ENCODE results near the gene FAM187B. TPM values are rescaled to one million over a fixed set of nuclear protein-coding genes. Genes with fewer than 3 reads are reported as not detected.

Gene FAM187B
- polyA plus RNA-seq, result not detected
- long read RNA-seq, donor 1, result 0 reads
- long read RNA-seq, donor 2, result 0 reads
- long read RNA-seq, donor 3, result 0 reads
- long read RNA-seq, donor 4, result 0 reads
- long read RNA-seq, donor 5, result 0 reads
- long read RNA-seq, donor 6, result 0 reads
- long read RNA-seq, donor 7, result 0 reads
- long read RNA-seq, donor 8, result 0 reads
- long read RNA-seq, donor 9, result 0 reads
- long read RNA-seq, donor 10, result 0 reads
- long read RNA-seq, donor 11, result 0 reads

- peaks cover 10% of the 10 kb centered on the region for H3K4me1 ChIP-seq (ENCODE audit: control insufficient read depth, insufficient read depth, low read length)
- DNase-seq, result no peak
- H3K4me3 ChIP-seq (ENCODE audit: low read length), result no peak within 1 kb of the TSS
- no peaks in the 10 kb centered on the region for H3K36me3 ChIP-seq (ENCODE audit: control insufficient read depth, insufficient read depth, low read length)
- no CpG with 5 or more reads among the region's 14 CpGs for WGBS (ENCODE audit: insufficient coverage, low lambda C conversion rate)
- H3K9me3 ChIP-seq (ENCODE audit: control insufficient read depth, low read depth, low read length), result no peaks in the 10 kb centered on the region
- H3K27me3 ChIP-seq (ENCODE audit: control insufficient read depth, insufficient read depth, low read length), result no peaks in the 10 kb centered on the region
- no peak within 1 kb of the TSS for H3K27ac ChIP-seq (ENCODE audit: low read length)
Measured at GRCh38 chr19:35228177-35228930, at the start of gene FAM187B. TSS of gene FAM187B (minus strand) at chr19:35228739. CDS start at chr19:35228680, 59 bp downstream.

- H3K4me3 ChIP-seq (ENCODE audit: low read length), result no peak overlapping the region
- no peaks in the 10 kb centered on the region for H3K9me3 ChIP-seq (ENCODE audit: control insufficient read depth, low read depth, low read length)
- H3K36me3 ChIP-seq (ENCODE audit: control insufficient read depth, insufficient read depth, low read length), result peaks cover 60% of the 10 kb centered on the region
- H3K4me1 ChIP-seq (ENCODE audit: control insufficient read depth, insufficient read depth, low read length), result peaks cover 2% of the 10 kb centered on the region
- no peak overlapping the region for H3K27ac ChIP-seq (ENCODE audit: low read length)
- WGBS (ENCODE audit: insufficient coverage, low lambda C conversion rate), result no CpG with 5 or more reads among the region's 28 CpGs
- DNase-seq, result no peak
- no peaks in the 10 kb centered on the region for H3K27me3 ChIP-seq (ENCODE audit: control insufficient read depth, insufficient read depth, low read length)
Measured at GRCh38 chr19:35276706-35277281, 48.3 kb upstream of the FAM187B start.

- Histone ChIP-seq H3K27me3 (ENCODE audit: control insufficient read depth, insufficient read depth, low read length) (no peaks in the 10 kb centered on the region), H3K4me3 (ENCODE audit: low read length) (no peak overlapping the region), H3K4me1 (ENCODE audit: control insufficient read depth, insufficient read depth, low read length) (peaks cover 6% of the 10 kb centered on the region), H3K9me3 (ENCODE audit: control insufficient read depth, low read depth, low read length) (no peaks in the 10 kb centered on the region), H3K36me3 (ENCODE audit: control insufficient read depth, insufficient read depth, low read length) (peaks cover 77% of the 10 kb centered on the region), H3K27ac (ENCODE audit: low read length) (no peak overlapping the region)
- no peak for DNase-seq
- no CpG with 5 or more reads among the region's 5 CpGs for WGBS (ENCODE audit: insufficient coverage, low lambda C conversion rate)
Measured at GRCh38 chr19:35274323-35274722, 45.8 kb upstream of the FAM187B start.

- WGBS (ENCODE audit: insufficient coverage, low lambda C conversion rate), result no CpG with 5 or more reads among the region's 14 CpGs
- no peak for DNase-seq
- no peaks in the 10 kb centered on the region for H3K27me3 ChIP-seq (ENCODE audit: control insufficient read depth, insufficient read depth, low read length)
- H3K36me3 ChIP-seq (ENCODE audit: control insufficient read depth, insufficient read depth, low read length), result peaks cover 73% of the 10 kb centered on the region
- H3K27ac ChIP-seq (ENCODE audit: low read length), result no peak overlapping the region
- peaks cover 6% of the 10 kb centered on the region for H3K4me1 ChIP-seq (ENCODE audit: control insufficient read depth, insufficient read depth, low read length)
- no peak overlapping the region for H3K4me3 ChIP-seq (ENCODE audit: low read length)
- H3K9me3 ChIP-seq (ENCODE audit: control insufficient read depth, low read depth, low read length), result no peaks in the 10 kb centered on the region
Measured at GRCh38 chr19:35273686-35274259, 45.2 kb upstream of the FAM187B start.

GRCh38 chr19:35272954-35273649 lies 44.6 kb upstream of the FAM187B start:
- peaks cover 69% of the 10 kb centered on the region for H3K36me3 ChIP-seq (ENCODE audit: control insufficient read depth, insufficient read depth, low read length)
- no peak overlapping the region for H3K27ac ChIP-seq (ENCODE audit: low read length)
- H3K9me3 ChIP-seq (ENCODE audit: control insufficient read depth, low read depth, low read length), result no peaks in the 10 kb centered on the region
- H3K4me3 ChIP-seq (ENCODE audit: low read length), result no peak overlapping the region
- no peak for DNase-seq
- no peaks in the 10 kb centered on the region for H3K27me3 ChIP-seq (ENCODE audit: control insufficient read depth, insufficient read depth, low read length)
- H3K4me1 ChIP-seq (ENCODE audit: control insufficient read depth, insufficient read depth, low read length), result peaks cover 6% of the 10 kb centered on the region
- no CpG with 5 or more reads among the region's 10 CpGs for WGBS (ENCODE audit: insufficient coverage, low lambda C conversion rate)

GRCh38 chr19:35272122-35272719 lies 43.7 kb upstream of the FAM187B start:
- H3K4me3 ChIP-seq (ENCODE audit: low read length), result no peak overlapping the region
- WGBS (ENCODE audit: insufficient coverage, low lambda C conversion rate), result 83% methylated on average over 1 of the region's 16 CpGs
- no peaks in the 10 kb centered on the region for H3K27me3 ChIP-seq (ENCODE audit: control insufficient read depth, insufficient read depth, low read length)
- H3K4me1 ChIP-seq (ENCODE audit: control insufficient read depth, insufficient read depth, low read length), result peaks cover 6% of the 10 kb centered on the region
- H3K27ac ChIP-seq (ENCODE audit: low read length), result no peak overlapping the region
- DNase-seq, result no peak
- peaks cover 4% of the 10 kb centered on the region for H3K9me3 ChIP-seq (ENCODE audit: control insufficient read depth, low read depth, low read length)
- peaks cover 64% of the 10 kb centered on the region for H3K36me3 ChIP-seq (ENCODE audit: control insufficient read depth, insufficient read depth, low read length)

GRCh38 chr19:35271546-35271945 lies 43.0 kb upstream of the FAM187B start:
- Histone ChIP-seq H3K36me3 (ENCODE audit: control insufficient read depth, insufficient read depth, low read length) (peaks cover 61% of the 10 kb centered on the region), H3K4me1 (ENCODE audit: control insufficient read depth, insufficient read depth, low read length) (peaks cover 10% of the 10 kb centered on the region), H3K4me3 (ENCODE audit: low read length) (no peak overlapping the region), H3K27ac (ENCODE audit: low read length) (no peak overlapping the region), H3K27me3 (ENCODE audit: control insufficient read depth, insufficient read depth, low read length) (no peaks in the 10 kb centered on the region), H3K9me3 (ENCODE audit: control insufficient read depth, low read depth, low read length) (peaks cover 4% of the 10 kb centered on the region)
- no CpG with 5 or more reads among the region's 7 CpGs for WGBS (ENCODE audit: insufficient coverage, low lambda C conversion rate)
- DNase-seq, result no peak

- no peak overlapping the region for H3K27ac ChIP-seq (ENCODE audit: low read length)
- H3K36me3 ChIP-seq (ENCODE audit: control insufficient read depth, insufficient read depth, low read length), result peaks cover 58% of the 10 kb centered on the region
- no peaks in the 10 kb centered on the region for H3K27me3 ChIP-seq (ENCODE audit: control insufficient read depth, insufficient read depth, low read length)
- H3K4me1 ChIP-seq (ENCODE audit: control insufficient read depth, insufficient read depth, low read length), result peaks cover 11% of the 10 kb centered on the region
- peaks cover 4% of the 10 kb centered on the region for H3K9me3 ChIP-seq (ENCODE audit: control insufficient read depth, low read depth, low read length)
- no peak for DNase-seq
- WGBS (ENCODE audit: insufficient coverage, low lambda C conversion rate), result no CpG with 5 or more reads among the region's 16 CpGs
- H3K4me3 ChIP-seq (ENCODE audit: low read length), result peak overlapping the region; percentile 40
Measured at GRCh38 chr19:35270381-35270811, 41.9 kb upstream of the FAM187B start.

GRCh38 chr19:35269438-35270117 lies 41.0 kb upstream of the FAM187B start:
- peak overlapping the region; percentile 40 for H3K4me3 ChIP-seq (ENCODE audit: low read length)
- H3K4me1 ChIP-seq (ENCODE audit: control insufficient read depth, insufficient read depth, low read length), result peaks cover 11% of the 10 kb centered on the region
- H3K27me3 ChIP-seq (ENCODE audit: control insufficient read depth, insufficient read depth, low read length), result no peaks in the 10 kb centered on the region
- peak overlapping the region; percentile 59 for H3K27ac ChIP-seq (ENCODE audit: low read length)
- DNase-seq, result peak; percentile 84 to 88
- peaks cover 4% of the 10 kb centered on the region for H3K9me3 ChIP-seq (ENCODE audit: control insufficient read depth, low read depth, low read length)
- peaks cover 57% of the 10 kb centered on the region for H3K36me3 ChIP-seq (ENCODE audit: control insufficient read depth, insufficient read depth, low read length)
- no CpG with 5 or more reads among the region's 66 CpGs for WGBS (ENCODE audit: insufficient coverage, low lambda C conversion rate)

All from large intestine (tissue), 12 donors.